GM21786 (cell line): Measurements from ENCODE around the gene EPN3.

Experiments used
- ATAC-seq: cut with Tn5 transposase; IDR thresholded peaks from one replicate; pipeline ENCODE4 v1.9.1; 2021; ENCODE audit not compliant: unreplicated experiment

The EPN3 gene

GRCh38 chr17:50533720-50534148 is 1.2 kb downstream of the EPN3 start:
- ATAC-seq, result no peak

- ATAC-seq, result no peak
Measured at GRCh38 chr17:50534222-50534978, 1.9 kb downstream of the EPN3 start.

- no peak for ATAC-seq
Measured at GRCh38 chr17:50534979-50535326, 2.4 kb downstream of the EPN3 start.

GRCh38 chr17:50535407-50535806 is 2.9 kb downstream of the EPN3 start:
- ATAC-seq, result no peak

- ATAC-seq, result no peak
Measured at GRCh38 chr17:50536683-50537646, 4.4 kb downstream of the EPN3 start.

- no peak for ATAC-seq
Measured at GRCh38 chr17:50537721-50538548, 5.4 kb downstream of the EPN3 start.

- ATAC-seq, result no peak
Measured at GRCh38 chr17:50538549-50539410, 6.2 kb downstream of the EPN3 start.

- ATAC-seq, result no peak
Measured at GRCh38 chr17:50539762-50540559, 7.4 kb downstream of the EPN3 start.

GRCh38 chr17:50540560-50541401 is 8.2 kb downstream of the EPN3 start:
- ATAC-seq, result no peak

GRCh38 chr17:50541402-50541715 is 8.8 kb downstream of the EPN3 start:
- ATAC-seq, result peak; percentile 8

- peak; percentile 76 for ATAC-seq
Measured at GRCh38 chr17:50541716-50542688, 9.5 kb downstream of the EPN3 start.

- ATAC-seq, result no peak
Measured at GRCh38 chr17:50542795-50543774, 10.6 kb downstream of the EPN3 start.

- no peak for ATAC-seq
Measured at GRCh38 chr17:50544516-50544915, 12.0 kb downstream of the EPN3 start.

GRCh38 chr17:50545311-50545710 is 12.8 kb downstream of the EPN3 start:
- ATAC-seq, result no peak

- ATAC-seq, result no peak
Measured at GRCh38 chr17:50546701-50547034, 14.1 kb downstream of the EPN3 start.

GRCh38 chr17:50547035-50547735 is 14.7 kb downstream of the EPN3 start, which contains the start of gene SPATA20:
Gene SPATA20, plus strand, starts transcription at chr17:50547174. Its CDS starts 35 bp downstream, at chr17:50547209.
- ATAC-seq, result peak; percentile 58
